SKM-1 (cell line): ENCODE measurements around the gene GBP1.
"Not testable (repeated sequence)": the region's sequence is repeated elsewhere in the genome, so short reads cannot be mapped to it uniquely, and the experiment has no call there.

Source experiments
- DNase-seq: peaks from one replicate; lab custom pipeline; 2025; ENCODE audit not compliant: unreplicated experiment; lab: John Stamatoyannopoulos, UW

Gene GBP1

GRCh38 chr1:89018318-89018717, 46.7 kb downstream of the GBP1 start:
- not testable (repeated sequence) for DNase-seq

- DNase-seq, result no peak
Measured at GRCh38 chr1:89008511-89008910, 56.5 kb downstream of the GBP1 start.

GRCh38 chr1:89005286-89006151, 59.5 kb downstream of the GBP1 start:
- DNase-seq, result no peak
